Measurements from ENCODE around the gene BACE1. TPM values are rescaled to one million over a fixed set of nuclear protein-coding genes. Genes with fewer than 3 reads are reported as not detected.
"Not testable (repeated sequence)": the region's sequence is repeated elsewhere in the genome, so short reads cannot be mapped to it uniquely, and the experiment has no call there.

The BACE1 gene
- total RNA-seq, 1 donor = 1.9 TPM

GRCh38 chr11:117296881-117297280 lies 19.2 kb downstream of the BACE1 start:
- H3K9me3 ChIP-seq (ENCODE audit: low read depth, low read length) = no peaks in the 10 kb centered on the region
- no peaks in the 10 kb centered on the region for H3K4me1 ChIP-seq (ENCODE audit: insufficient read depth, low read length)
- no peak overlapping the region for H3K4me3 ChIP-seq (ENCODE audit: low read length)
- no peaks in the 10 kb centered on the region for H3K27me3 ChIP-seq (ENCODE audit: insufficient read depth, low read length)

GRCh38 chr11:117295438-117296137 lies 20.5 kb downstream of the BACE1 start:
- no peaks in the 10 kb centered on the region for H3K4me1 ChIP-seq (ENCODE audit: insufficient read depth, low read length)
- H3K4me3 ChIP-seq (ENCODE audit: low read length) = no peak overlapping the region
- H3K27me3 ChIP-seq (ENCODE audit: insufficient read depth, low read length) = no peaks in the 10 kb centered on the region
- H3K9me3 ChIP-seq (ENCODE audit: low read depth, low read length) = no peaks in the 10 kb centered on the region

- H3K27me3 ChIP-seq (ENCODE audit: insufficient read depth, low read length) = no peaks in the 10 kb centered on the region
- H3K9me3 ChIP-seq (ENCODE audit: low read depth, low read length) = no peaks in the 10 kb centered on the region
- no peak overlapping the region for H3K4me3 ChIP-seq (ENCODE audit: low read length)
- no peaks in the 10 kb centered on the region for H3K4me1 ChIP-seq (ENCODE audit: insufficient read depth, low read length)
Observed at GRCh38 chr11:117292616-117293015, 23.4 kb downstream of the BACE1 start.

DNA sequence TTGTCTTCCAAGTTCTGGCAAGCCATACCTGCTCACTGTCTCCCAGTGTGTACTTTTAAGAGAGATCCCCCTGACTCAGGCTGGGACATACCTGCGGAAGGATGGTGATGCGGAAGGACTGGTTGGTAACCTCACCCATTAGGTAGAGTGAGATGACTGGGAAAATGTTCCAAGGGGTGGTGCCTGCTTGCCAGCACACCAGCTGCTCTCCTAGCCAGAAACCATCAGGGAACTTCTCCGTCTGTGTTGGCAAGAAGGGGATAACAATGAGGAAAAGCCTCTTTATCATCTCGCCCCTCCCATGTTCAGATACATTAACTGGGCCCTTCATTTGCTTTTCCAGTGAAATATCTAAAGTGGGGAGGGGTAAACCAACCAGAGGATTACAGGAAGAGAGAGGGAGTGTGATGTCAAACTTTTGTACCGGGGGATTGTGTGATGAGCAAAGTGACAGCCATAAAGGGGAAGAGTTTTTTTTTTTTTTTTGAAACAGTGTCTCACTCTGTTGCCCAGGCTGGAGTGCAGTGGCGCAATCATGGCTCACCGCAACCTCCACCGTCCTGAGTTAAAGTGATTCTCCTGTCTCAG lies 25.2 kb downstream of the BACE1 start, which contains the start of gene BACE1-AS:
Gene BACE1-AS (plus strand): TSS at position 538 of the 588 bp plus-strand sequence.
- Histone ChIP-seq H3K4me1 (ENCODE audit: insufficient read depth, low read length) (no peaks in the 10 kb centered on the region), H3K27me3 (ENCODE audit: insufficient read depth, low read length) (no peaks in the 10 kb centered on the region), H3K9me3 (ENCODE audit: low read depth, low read length) (no peaks in the 10 kb centered on the region), H3K4me3 (ENCODE audit: low read length) (no peak within 1 kb of the TSS)

- Histone ChIP-seq H3K9me3 (ENCODE audit: low read depth, low read length) (no peaks in the 10 kb centered on the region), H3K27me3 (ENCODE audit: insufficient read depth, low read length) (no peaks in the 10 kb centered on the region), H3K4me1 (ENCODE audit: insufficient read depth, low read length) (no peaks in the 10 kb centered on the region), H3K4me3 (ENCODE audit: low read length) (no peak overlapping the region)
Observed at GRCh38 chr11:117289795-117290194, 26.3 kb downstream of the BACE1 start.

- H3K27me3 ChIP-seq (ENCODE audit: insufficient read depth, low read length) = no peaks in the 10 kb centered on the region
- no peaks in the 10 kb centered on the region for H3K4me1 ChIP-seq (ENCODE audit: insufficient read depth, low read length)
- H3K9me3 ChIP-seq (ENCODE audit: low read depth, low read length) = no peaks in the 10 kb centered on the region
- no peak overlapping the region for H3K4me3 ChIP-seq (ENCODE audit: low read length)
Observed at GRCh38 chr11:117287668-117288067, 28.4 kb downstream of the BACE1 start.

GRCh38 chr11:117286588-117286987 lies 29.5 kb downstream of the BACE1 start:
- no peaks in the 10 kb centered on the region for H3K9me3 ChIP-seq (ENCODE audit: low read depth, low read length)
- H3K4me3 ChIP-seq (ENCODE audit: low read length) = no peak overlapping the region
- H3K27me3 ChIP-seq (ENCODE audit: insufficient read depth, low read length) = no peaks in the 10 kb centered on the region
- H3K4me1 ChIP-seq (ENCODE audit: insufficient read depth, low read length) = no peaks in the 10 kb centered on the region

- no peaks in the 10 kb centered on the region for H3K9me3 ChIP-seq (ENCODE audit: low read depth, low read length)
- no peaks in the 10 kb centered on the region for H3K27me3 ChIP-seq (ENCODE audit: insufficient read depth, low read length)
- no peaks in the 10 kb centered on the region for H3K4me1 ChIP-seq (ENCODE audit: insufficient read depth, low read length)
- H3K4me3 ChIP-seq (ENCODE audit: low read length) = no peak overlapping the region
Observed at GRCh38 chr11:117284053-117284452, 32.0 kb downstream of the BACE1 start.

DNA sequence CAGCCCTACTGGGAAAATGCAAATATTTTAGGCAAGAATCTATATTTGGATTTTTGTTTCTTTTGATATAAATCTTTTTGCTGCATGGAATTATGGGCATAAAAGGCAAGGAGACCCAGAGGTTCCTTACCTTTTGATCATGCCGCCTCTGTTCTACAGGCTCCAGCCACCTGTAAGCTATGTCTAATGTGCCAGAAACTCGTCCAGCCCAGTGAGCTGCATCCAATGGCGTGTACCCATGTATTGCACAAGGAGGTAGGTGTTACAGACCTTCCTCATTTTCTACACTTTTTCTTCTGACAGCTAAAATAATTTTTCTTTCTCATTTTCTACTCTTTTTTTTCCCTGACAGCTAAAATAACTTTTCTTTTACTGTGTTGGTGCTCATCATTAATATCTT lies 33.1 kb downstream of the BACE1 start:
- Histone ChIP-seq H3K27me3 (ENCODE audit: insufficient read depth, low read length) (no peaks in the 10 kb centered on the region), H3K9me3 (ENCODE audit: low read depth, low read length) (no peaks in the 10 kb centered on the region), H3K4me3 (ENCODE audit: low read length) (no peak overlapping the region), H3K4me1 (ENCODE audit: insufficient read depth, low read length) (no peaks in the 10 kb centered on the region)

DNA sequence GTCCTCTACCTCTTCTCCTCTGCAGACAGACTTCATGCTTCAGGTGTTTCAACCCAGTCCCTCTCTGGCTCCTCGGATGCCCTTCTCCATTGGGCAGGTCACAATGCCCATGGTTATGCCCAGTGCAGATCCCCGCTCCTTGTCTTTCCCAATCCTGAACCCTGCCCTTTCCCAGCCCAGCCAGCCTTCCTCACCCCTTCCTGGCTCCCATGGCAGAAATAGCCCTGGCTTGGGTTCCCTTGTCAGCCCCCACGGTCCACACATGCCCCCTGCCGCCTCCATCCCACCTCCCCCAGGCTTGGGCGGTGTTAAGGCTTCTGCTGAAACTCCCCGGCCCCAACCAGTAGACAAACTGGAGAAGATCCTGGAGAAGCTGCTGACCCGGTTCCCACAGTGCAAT lies 34.2 kb downstream of the BACE1 start:
- H3K9me3 ChIP-seq (ENCODE audit: low read depth, low read length) = no peaks in the 10 kb centered on the region
- no peaks in the 10 kb centered on the region for H3K4me1 ChIP-seq (ENCODE audit: insufficient read depth, low read length)
- H3K4me3 ChIP-seq (ENCODE audit: low read length) = no peak overlapping the region
- no peaks in the 10 kb centered on the region for H3K27me3 ChIP-seq (ENCODE audit: insufficient read depth, low read length)

- H3K27me3 ChIP-seq (ENCODE audit: insufficient read depth, low read length) = no peaks in the 10 kb centered on the region
- H3K4me1 ChIP-seq (ENCODE audit: insufficient read depth, low read length) = no peaks in the 10 kb centered on the region
- no peaks in the 10 kb centered on the region for H3K9me3 ChIP-seq (ENCODE audit: low read depth, low read length)
- no peak overlapping the region for H3K4me3 ChIP-seq (ENCODE audit: low read length)
Observed at GRCh38 chr11:117281159-117281558, 34.9 kb downstream of the BACE1 start.

GRCh38 chr11:117279711-117280376 lies 36.2 kb downstream of the BACE1 start:
- Histone ChIP-seq H3K9me3 (ENCODE audit: low read depth, low read length) (no peaks in the 10 kb centered on the region), H3K4me3 (ENCODE audit: low read length) (peak overlapping the region; percentile 13), H3K4me1 (ENCODE audit: insufficient read depth, low read length) (no peaks in the 10 kb centered on the region), H3K27me3 (ENCODE audit: insufficient read depth, low read length) (no peaks in the 10 kb centered on the region)

- H3K9me3 ChIP-seq (ENCODE audit: low read depth, low read length) = no peaks in the 10 kb centered on the region
- H3K4me3 ChIP-seq (ENCODE audit: low read length) = no peak overlapping the region
- no peaks in the 10 kb centered on the region for H3K27me3 ChIP-seq (ENCODE audit: insufficient read depth, low read length)
- H3K4me1 ChIP-seq (ENCODE audit: insufficient read depth, low read length) = no peaks in the 10 kb centered on the region
Observed at GRCh38 chr11:117278347-117278746, 37.7 kb downstream of the BACE1 start.

GRCh38 chr11:117273550-117274289 lies 42.3 kb downstream of the BACE1 start:
- Histone ChIP-seq H3K9me3 (ENCODE audit: low read depth, low read length) (no peaks in the 10 kb centered on the region), H3K4me3 (ENCODE audit: low read length) (no peak overlapping the region), H3K4me1 (ENCODE audit: insufficient read depth, low read length) (no peaks in the 10 kb centered on the region)

GRCh38 chr11:117272175-117272574 lies 43.9 kb downstream of the BACE1 start:
- not testable (repeated sequence) for H3K9me3 ChIP-seq (ENCODE audit: low read depth, low read length); H3K4me3 ChIP-seq (ENCODE audit: low read length); H3K27me3 ChIP-seq (ENCODE audit: insufficient read depth, low read length); H3K4me1 ChIP-seq (ENCODE audit: insufficient read depth, low read length)

More at GRCh38 chr11:117273550-117274289, 42.3 kb downstream of the BACE1 start:
- no peaks in the 10 kb centered on the region for H3K27me3 ChIP-seq (ENCODE audit: insufficient read depth, low read length)
